ENCODE results near the gene PPP2R2B. TPM values are rescaled to one million over a fixed set of nuclear protein-coding genes. Genes with fewer than 3 reads are reported as not detected.

The PPP2R2B gene
- total RNA-seq, 1 donor = not detected

DNA sequence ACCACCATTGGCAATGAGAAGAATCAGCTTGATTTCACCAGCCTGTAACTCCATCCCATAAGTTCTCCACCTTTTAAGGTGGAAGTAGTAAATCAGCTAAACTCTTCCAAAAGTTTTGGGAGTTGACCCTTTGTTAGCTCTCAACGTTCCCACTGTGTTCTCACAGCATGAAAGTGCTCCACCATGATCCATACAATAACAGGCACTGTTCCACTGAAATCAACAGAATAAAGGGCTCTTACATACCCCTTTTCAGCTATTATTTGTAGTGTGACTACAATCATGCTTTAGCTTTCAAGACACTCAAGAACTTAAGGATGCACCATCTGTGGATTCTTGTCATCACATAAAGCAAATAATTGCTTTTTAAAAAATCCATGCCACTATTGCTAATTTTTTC, 81.6 kb downstream of the PPP2R2B start:
- no peak overlapping the region for H3K4me3 ChIP-seq (ENCODE audit: low read depth, low read length)
- TF ChIP-seq, protein P1, sequence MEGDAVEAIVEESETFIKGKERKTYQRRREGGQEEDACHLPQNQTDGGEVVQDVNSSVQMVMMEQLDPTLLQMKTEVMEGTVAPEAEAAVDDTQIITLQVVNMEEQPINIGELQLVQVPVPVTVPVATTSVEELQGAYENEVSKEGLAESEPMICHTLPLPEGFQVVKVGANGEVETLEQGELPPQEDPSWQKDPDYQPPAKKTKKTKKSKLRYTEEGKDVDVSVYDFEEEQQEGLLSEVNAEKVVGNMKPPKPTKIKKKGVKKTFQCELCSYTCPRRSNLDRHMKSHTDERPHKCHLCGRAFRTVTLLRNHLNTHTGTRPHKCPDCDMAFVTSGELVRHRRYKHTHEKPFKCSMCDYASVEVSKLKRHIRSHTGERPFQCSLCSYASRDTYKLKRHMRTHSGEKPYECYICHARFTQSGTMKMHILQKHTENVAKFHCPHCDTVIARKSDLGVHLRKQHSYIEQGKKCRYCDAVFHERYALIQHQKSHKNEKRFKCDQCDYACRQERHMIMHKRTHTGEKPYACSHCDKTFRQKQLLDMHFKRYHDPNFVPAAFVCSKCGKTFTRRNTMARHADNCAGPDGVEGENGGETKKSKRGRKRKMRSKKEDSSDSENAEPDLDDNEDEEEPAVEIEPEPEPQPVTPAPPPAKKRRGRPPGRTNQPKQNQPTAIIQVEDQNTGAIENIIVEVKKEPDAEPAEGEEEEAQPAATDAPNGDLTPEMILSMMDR (IDR thresholded peaks at IDR 0.05; ENCODE audit: insufficient read depth, low read length) = no peak
- no peak for DNase-seq (ENCODE audit: low read depth)

DNA sequence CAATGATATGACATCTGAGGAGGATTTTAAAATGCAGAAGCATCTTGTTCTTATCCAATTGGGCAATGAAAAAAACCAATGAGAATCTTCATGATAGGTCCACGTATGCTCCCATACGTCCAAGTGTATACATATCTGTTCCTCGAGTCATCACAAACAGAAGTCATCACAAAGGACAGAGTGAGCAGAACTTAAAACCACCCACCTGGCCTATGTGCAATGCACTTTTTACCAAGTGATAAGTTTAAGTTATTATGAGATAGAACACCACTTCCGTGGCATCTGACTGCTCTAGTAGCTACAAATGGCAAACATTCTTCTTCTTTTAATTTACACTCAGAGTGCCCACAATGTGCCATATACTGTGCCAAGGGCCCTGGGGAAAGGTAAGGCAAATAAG, 82.4 kb downstream of the PPP2R2B start:
- TF ChIP-seq, protein P1 (IDR thresholded peaks at IDR 0.05; ENCODE audit: insufficient read depth, low read length) = no peak

DNA sequence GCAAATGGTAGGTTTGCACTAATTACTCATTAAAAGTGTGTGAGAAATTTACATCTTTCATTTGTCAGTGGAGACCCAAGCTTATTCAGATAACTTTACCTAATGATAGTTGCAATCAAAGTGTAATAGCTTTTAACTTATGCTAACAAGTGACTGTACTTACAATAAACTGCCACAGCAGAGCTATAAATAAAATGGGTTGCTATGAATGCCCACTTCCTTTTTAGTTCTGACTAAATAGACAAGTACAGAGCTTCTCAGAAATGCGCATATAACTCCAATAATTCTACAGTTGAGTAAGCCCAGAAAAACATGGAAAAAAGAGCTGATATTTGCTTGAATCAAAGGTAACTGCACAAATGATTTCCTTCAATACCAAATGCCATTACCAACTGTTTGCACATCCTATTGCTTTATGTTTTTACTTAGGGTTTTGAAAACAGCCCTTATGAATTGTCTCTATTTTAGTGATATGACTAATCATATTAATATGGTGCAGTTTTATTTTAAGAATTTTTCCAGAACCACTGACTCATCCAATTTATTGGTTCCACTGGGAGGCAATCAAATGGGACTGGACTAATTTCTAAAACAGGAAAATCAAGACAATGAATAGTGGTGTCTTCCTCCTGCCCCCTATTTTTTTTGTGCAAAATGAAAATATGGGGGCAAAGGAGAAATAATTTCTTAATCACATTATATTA, 84.1 kb downstream of the PPP2R2B start:
- TF ChIP-seq, protein P1 (IDR thresholded peaks at IDR 0.05; ENCODE audit: insufficient read depth, low read length) = no peak
- DNase-seq (ENCODE audit: low read depth) = no peak

More for the DNA sequence above, 82.4 kb downstream of the PPP2R2B start:
- no peak overlapping the region for H3K4me3 ChIP-seq (ENCODE audit: low read depth, low read length)
- DNase-seq (ENCODE audit: low read depth) = no peak

DNA sequence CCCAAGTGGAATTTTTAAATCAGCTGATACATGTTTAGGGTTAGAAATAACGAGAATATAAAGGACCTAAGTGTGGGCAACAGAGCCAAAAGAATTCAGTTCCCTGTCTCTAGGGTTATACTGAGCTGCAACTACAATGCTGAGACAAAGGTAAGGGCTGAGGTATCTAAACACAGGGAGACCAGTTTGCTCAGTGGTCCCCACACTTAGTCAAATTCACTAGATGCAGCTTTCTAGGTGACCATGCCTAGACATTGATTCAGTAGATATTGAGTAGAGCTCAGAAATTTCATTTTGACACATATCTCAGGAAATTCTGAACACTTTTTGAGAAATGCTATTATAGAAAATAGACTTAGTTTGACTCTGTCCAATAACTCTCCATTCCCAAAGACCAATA, 84.8 kb downstream of the PPP2R2B start:
- TF ChIP-seq, protein P1 (IDR thresholded peaks at IDR 0.05; ENCODE audit: insufficient read depth, low read length) = no peak
- H3K4me3 ChIP-seq (ENCODE audit: low read depth, low read length) = no peak overlapping the region
- no peak for DNase-seq (ENCODE audit: low read depth)

More for the DNA sequence above, 84.1 kb downstream of the PPP2R2B start:
- no peak overlapping the region for H3K4me3 ChIP-seq (ENCODE audit: low read depth, low read length)

DNA sequence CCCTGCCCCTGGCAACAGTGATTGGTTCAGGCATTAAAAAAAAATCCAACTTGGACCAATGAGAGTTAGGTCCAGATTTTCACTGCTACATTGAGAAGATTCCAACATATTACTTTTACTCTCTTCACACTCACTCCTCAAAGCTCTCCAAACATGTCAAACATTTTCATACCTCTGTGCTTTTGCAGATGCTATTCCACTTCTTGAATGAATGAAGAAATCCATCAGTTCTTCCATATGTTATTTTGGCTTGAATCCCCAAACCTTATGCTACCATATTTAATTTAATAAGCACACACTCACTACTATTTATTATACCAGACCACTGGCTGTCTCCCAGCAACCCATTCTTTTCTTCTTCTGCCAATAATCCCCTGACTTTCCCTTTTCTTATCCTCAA, 87.1 kb downstream of the PPP2R2B start:
- H3K4me3 ChIP-seq (ENCODE audit: low read depth, low read length) = no peak overlapping the region
- TF ChIP-seq, protein P1 (IDR thresholded peaks at IDR 0.05; ENCODE audit: insufficient read depth, low read length) = no peak
- no peak for DNase-seq (ENCODE audit: low read depth)

DNA sequence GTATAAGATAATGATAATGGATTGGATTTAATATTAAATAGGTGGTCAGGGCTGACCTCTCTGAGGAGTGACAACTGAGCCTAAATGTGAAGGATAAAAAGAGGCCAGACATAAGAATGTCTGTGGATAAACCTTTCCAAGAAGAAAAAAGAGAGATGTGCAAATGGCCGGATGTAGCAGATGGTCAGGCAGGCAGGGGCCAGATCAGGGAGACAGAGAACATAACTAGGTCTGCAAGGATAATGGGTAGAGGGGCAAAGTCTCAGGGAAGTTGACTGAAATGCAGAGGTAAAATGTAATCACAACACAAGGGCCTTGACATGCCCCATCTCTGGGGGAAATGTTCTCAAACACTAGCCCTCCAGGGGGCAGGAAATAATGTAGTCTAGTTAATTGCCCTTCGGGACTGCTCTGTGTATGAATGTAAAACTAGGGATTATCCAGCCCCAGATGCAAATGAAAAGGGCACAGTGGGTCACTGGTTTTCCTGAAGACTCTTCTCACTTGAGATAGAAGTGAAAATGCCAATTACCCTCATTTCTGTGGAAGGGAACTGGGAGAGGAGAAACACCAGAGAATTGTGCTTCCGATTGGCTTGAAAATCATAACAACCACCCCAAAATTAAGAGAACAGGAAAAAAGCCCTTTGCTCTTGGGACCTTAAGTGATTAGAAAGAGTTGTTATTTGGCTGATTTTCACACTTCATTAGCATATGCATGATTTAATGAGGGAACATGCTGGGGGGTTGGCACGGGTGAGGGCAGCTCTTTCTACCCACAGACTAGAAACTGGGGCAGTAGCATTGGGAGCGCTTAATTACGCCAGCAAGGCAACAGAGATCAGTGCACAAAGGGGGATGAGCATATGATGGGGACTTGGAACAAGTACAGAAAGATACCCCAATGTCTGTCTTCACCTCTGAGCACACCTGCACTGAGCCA, 88.6 kb downstream of the PPP2R2B start:
- TF ChIP-seq, protein P1 (IDR thresholded peaks at IDR 0.05; ENCODE audit: insufficient read depth, low read length) = no peak
- DNase-seq (ENCODE audit: low read depth) = no peak
- no peak overlapping the region for H3K4me3 ChIP-seq (ENCODE audit: low read depth, low read length)
